ENCODE measurements around the gene GLB1L3. TPM values are rescaled to one million over a fixed set of nuclear protein-coding genes. Genes with fewer than 3 reads are reported as not detected.
A peak's percentile ranks its signal among the peaks of the same experiment; 100 is the strongest.

Gene GLB1L3
- total and polyA plus RNA-seq, 2 of the 4 experiments (the other 2 are of a cell fraction): not detected

- in situ Hi-C loops (cut with MboI; ENCODE audit: low sequenced_read_pairs) (no loop called here), intact Hi-C loops (cut with micrococcal nuclease) (no loop called here), dilution Hi-C loops (cut with HindIII; ENCODE audit: low sequenced_read_pairs, unreplicated experiment) (no loop called here)
- H4K20me1 ChIP-seq (ENCODE audit: insufficient read depth, low read length): no peaks in the 10 kb centered on the region
- no peak overlapping the region for H2BK5ac ChIP-seq (ENCODE audit: low read depth, low read length, poor library complexity, severe bottlenecking)
- no peak overlapping the region for H4K91ac ChIP-seq (ENCODE audit: insufficient read depth, low read depth, low read length)
- H4K8ac ChIP-seq (ENCODE audit: low read depth in 2 of 2, low read length in 2 of 2): no peak overlapping the region
- peak overlapping the region; percentile 42 for H2AK9ac ChIP-seq (replicated peaks; ENCODE audit: low read depth, low read length, poor library complexity)
- H3K27ac ChIP-seq (ENCODE audit: insufficient read depth, low read length): no peak overlapping the region
- H3K9me1 ChIP-seq (ENCODE audit: insufficient read depth, low read length): no peaks in the 10 kb centered on the region
- no peak overlapping the region for H4K5ac ChIP-seq (ENCODE audit: low read depth, low read length)
- H3K4me2 ChIP-seq (ENCODE audit: low read depth, low read length): no peak overlapping the region
- no peak overlapping the region for H2AK5ac ChIP-seq (ENCODE audit: low read depth, low read length)
- H2BK15ac ChIP-seq (ENCODE audit: low read depth, low read length): no peak overlapping the region
- H2AFZ ChIP-seq (replicated peaks; ENCODE audit: low read length, poor library complexity): peak overlapping the region; percentile 11
- no peaks in the 10 kb centered on the region for H3K27me3 ChIP-seq (ENCODE audit: control insufficient read depth, insufficient read depth, low read length)
- ChIA-PET POLR2A (ENCODE audit: unreplicated experiment) (no interaction called here), CTCF (no interaction called here)
- no peaks in the 10 kb centered on the region for H3K36me3 ChIP-seq (ENCODE audit: control insufficient read depth, insufficient read depth, low read length)
- no peaks in the 10 kb centered on the region for H3K4me1 ChIP-seq (ENCODE audit: control insufficient read depth, insufficient read depth, low read length)
- no TSS peak for BruUV-seq (replicated peaks)
- H3K9me3 ChIP-seq (ENCODE audit: control insufficient read depth, insufficient read depth, low read length): peaks cover 14% of the 10 kb centered on the region
- H3K18ac ChIP-seq (ENCODE audit: low read depth, low read length): no peak overlapping the region
- no peak overlapping the region for H3K9ac ChIP-seq (ENCODE audit: low read depth, low read length)
- no peak overlapping the region for H3K23ac ChIP-seq (ENCODE audit: low read depth, low read length)
- DNase-seq (no peak), ATAC-seq (ENCODE audit: low read depth) (no peak)
- no peak overlapping the region for H3K4me3 ChIP-seq (ENCODE audit: insufficient read depth, low read depth, low read length)
- H2BK20ac ChIP-seq (ENCODE audit: low read depth, low read length): no peak overlapping the region
- H3K56ac ChIP-seq (ENCODE audit: extremely low read depth, insufficient read depth, low read length): no peak overlapping the region
- H2BK120ac ChIP-seq (ENCODE audit: low read depth, low read length): no peak overlapping the region
- 73% methylated on average over 9 of the region's 27 CpGs; no CpG with 5 or more reads in 1 of the 2 experiments for WGBS, 2 experiments (ENCODE audit: extremely low coverage in 2 of 2, insufficient read length in 1 of 2)
- no peaks in the 10 kb centered on the region for H3K79me1 ChIP-seq (ENCODE audit: low read depth in 1 of 2, low read length in 2 of 2)
- TF ChIP-seq MAFK (IDR thresholded peaks at IDR 0.05; ENCODE audit: low read depth, low read length) (no peak), NFE2L2 (IDR thresholded peaks at IDR 0.05; ENCODE audit: low read depth, low read length) (no peak), SMC3 (IDR thresholded peaks at IDR 0.05; ENCODE audit: low read depth, low read length) (no peak), MAZ (IDR thresholded peaks at IDR 0.05; ENCODE audit: borderline replicate concordance, low read depth, low read length) (no peak), POLR2A (IDR thresholded peaks at IDR 0.05; ENCODE audit: low read depth, low read length) (no peak), BHLHE40 (IDR thresholded peaks at IDR 0.05; ENCODE audit: low read depth, low read length) (no peak), CHD1 (IDR thresholded peaks at IDR 0.05; ENCODE audit: low read depth, low read length) (no peak), CEBPB (IDR thresholded peaks at IDR 0.05; ENCODE audit: low read depth, low read length) (no peak), USF2 (IDR thresholded peaks at IDR 0.05; ENCODE audit: low read depth, low read length) (no peak), FOS (IDR thresholded peaks at IDR 0.05; ENCODE audit: low read depth, low read length) (no peak), RAD21 (IDR thresholded peaks at IDR 0.05; ENCODE audit: low read length) (no peak), RCOR1 (IDR thresholded peaks at IDR 0.05; ENCODE audit: insufficient replicate concordance, low read length) (no peak)
- H3K4ac ChIP-seq (ENCODE audit: low read depth, low read length): no peak overlapping the region
- no peak overlapping the region for H3K14ac ChIP-seq (replicated peaks; ENCODE audit: low read depth, low read length)
Observed at GRCh38 chr11:134358165-134358855, 82.1 kb downstream of the GLB1L3 start.

Measured in IMR-90 (cell line).